Mesodermal cell (in vitro differentiated cells): ENCODE results near the gene MEIS3.

ENCODE experiments used
- H3K27ac ChIP-seq: 2 replicates; pipeline ENCODE4 v1.7.0; 2013; ENCODE audit warnings: mild to moderate bottlenecking, low read depth, low read length, moderate library complexity; ENCODE audit not compliant: severe bottlenecking
- H3K36me3 ChIP-seq: 2 replicates; pipeline ENCODE4 v1.7.1; 2013; ENCODE audit warnings: mild to moderate bottlenecking, low read length, moderate library complexity; ENCODE audit not compliant: control insufficient read depth, insufficient read depth
- H3K4me1 ChIP-seq: one replicate; pipeline ENCODE4 v1.7.1; 2013; ENCODE audit warnings: mild to moderate bottlenecking, low read length; ENCODE audit not compliant: insufficient read depth, control insufficient read depth, poor library complexity, severe bottlenecking
- H3K4me3 ChIP-seq: 2 replicates; pipeline ENCODE4 v1.7.0; 2013; ENCODE audit warnings: low read length, control low read depth, mild to moderate bottlenecking; ENCODE audit not compliant: insufficient read depth, poor library complexity, severe bottlenecking; ENCODE audit errors: extremely low read depth
- H3K9me3 ChIP-seq: 2 replicates; pipeline ENCODE4 v1.7.1; 2013; ENCODE audit warnings: mild to moderate bottlenecking, low read length, moderate library complexity; ENCODE audit not compliant: control insufficient read depth
- WGBS, 2 experiments: methylation state at CpG; one replicate each; pipeline ENCODE4 v1.1.5; 2013; ENCODE audit warnings: missing lambda C conversion rate in 2 of 2; ENCODE audit not compliant: insufficient coverage in 2 of 2; 5-methylcytosine and 5-hydroxymethylcytosine counted together

MEIS3 gene

GRCh38 chr19:47381121-47381520 lies 38.2 kb downstream of the MEIS3 start:
- no peak overlapping the region for H3K4me3 ChIP-seq
- WGBS, 2 experiments = 95 to 99% methylated on average over 14 of the region's 14 CpGs
- no peaks in the 10 kb centered on the region for H3K9me3 ChIP-seq
- H3K27ac ChIP-seq = no peak overlapping the region
- peaks cover 62% of the 10 kb centered on the region for H3K36me3 ChIP-seq
- no peaks in the 10 kb centered on the region for H3K4me1 ChIP-seq

- H3K27ac ChIP-seq = no peak overlapping the region
- H3K36me3 ChIP-seq = peaks cover 68% of the 10 kb centered on the region
- WGBS, 2 experiments = 80 to 92% methylated on average over 1 to 5 of the region's 6 CpGs
- no peak overlapping the region for H3K4me3 ChIP-seq
- no peaks in the 10 kb centered on the region for H3K4me1 ChIP-seq
- H3K9me3 ChIP-seq = no peaks in the 10 kb centered on the region
These were observed 38.8 kb downstream of the MEIS3 start for GRCh38 chr19:47380559-47380958.

GRCh38 chr19:47379381-47379938 lies 39.9 kb downstream of the MEIS3 start:
- Histone ChIP-seq H3K27ac (no peak overlapping the region), H3K9me3 (no peaks in the 10 kb centered on the region), H3K4me1 (no peaks in the 10 kb centered on the region), H3K4me3 (no peak overlapping the region), H3K36me3 (peaks cover 77% of the 10 kb centered on the region)
- WGBS, 2 experiments = 95 to 96% methylated on average over 16 to 19 of the region's 23 CpGs

- H3K4me1 ChIP-seq = no peaks in the 10 kb centered on the region
- WGBS, 2 experiments = 94 to 97% methylated on average over 8 to 9 of the region's 11 CpGs
- no peaks in the 10 kb centered on the region for H3K9me3 ChIP-seq
- H3K27ac ChIP-seq = no peak overlapping the region
- peaks cover 86% of the 10 kb centered on the region for H3K36me3 ChIP-seq
- H3K4me3 ChIP-seq = no peak overlapping the region
These were observed 41.1 kb downstream of the MEIS3 start for GRCh38 chr19:47378246-47378645.

GRCh38 chr19:47377801-47378200 lies 41.5 kb downstream of the MEIS3 start:
- Histone ChIP-seq H3K27ac (no peak overlapping the region), H3K36me3 (peaks cover 88% of the 10 kb centered on the region), H3K4me3 (no peak overlapping the region), H3K4me1 (no peaks in the 10 kb centered on the region), H3K9me3 (no peaks in the 10 kb centered on the region)
- WGBS, 2 experiments = 94 to 99% methylated on average over 10 to 11 of the region's 12 CpGs

GRCh38 chr19:47377208-47377701 lies 42.1 kb downstream of the MEIS3 start:
- no peaks in the 10 kb centered on the region for H3K4me1 ChIP-seq
- no peak overlapping the region for H3K27ac ChIP-seq
- no peaks in the 10 kb centered on the region for H3K9me3 ChIP-seq
- no peak overlapping the region for H3K4me3 ChIP-seq
- 92 to 97% methylated on average over 14 of the region's 16 CpGs for WGBS, 2 experiments
- peaks cover 89% of the 10 kb centered on the region for H3K36me3 ChIP-seq

- H3K27ac ChIP-seq = no peak overlapping the region
- WGBS, 2 experiments = 94% methylated on average over 16 of the region's 16 CpGs
- H3K4me1 ChIP-seq = no peaks in the 10 kb centered on the region
- H3K9me3 ChIP-seq = no peaks in the 10 kb centered on the region
- H3K4me3 ChIP-seq = no peak overlapping the region
- H3K36me3 ChIP-seq = peaks cover 90% of the 10 kb centered on the region
These were observed 42.7 kb downstream of the MEIS3 start for GRCh38 chr19:47376589-47377144.

GRCh38 chr19:47375694-47376588 lies 43.4 kb downstream of the MEIS3 start:
- Histone ChIP-seq H3K36me3 (peaks cover 90% of the 10 kb centered on the region), H3K4me1 (no peaks in the 10 kb centered on the region), H3K27ac (no peak overlapping the region), H3K4me3 (no peak overlapping the region), H3K9me3 (no peaks in the 10 kb centered on the region)
- WGBS, 2 experiments = 97 to 98% methylated on average over 24 to 27 of the region's 30 CpGs

GRCh38 chr19:47374876-47375693 lies 44.2 kb downstream of the MEIS3 start:
- H3K27ac ChIP-seq = no peak overlapping the region
- H3K4me1 ChIP-seq = no peaks in the 10 kb centered on the region
- H3K9me3 ChIP-seq = no peaks in the 10 kb centered on the region
- no peak overlapping the region for H3K4me3 ChIP-seq
- peaks cover 90% of the 10 kb centered on the region for H3K36me3 ChIP-seq
- 94 to 95% methylated on average over 23 to 29 of the region's 30 CpGs for WGBS, 2 experiments
